ENCODE results near the gene MRPS10.
"Not testable (repeated sequence)": the region's sequence is repeated elsewhere in the genome, so short reads cannot be mapped to it uniquely, and the experiment has no call there.

The MRPS10 gene

GRCh38 chr6:42237857-42238256, 20.2 kb upstream of the MRPS10 start:
- no peak for DNase-seq

- DNase-seq = no peak
Observed at GRCh38 chr6:42236682-42237473, 19.2 kb upstream of the MRPS10 start.

- DNase-seq = no peak
Observed at GRCh38 chr6:42236030-42236429, 18.4 kb upstream of the MRPS10 start.

- no peak for DNase-seq
Observed at GRCh38 chr6:42232035-42232434, 14.4 kb upstream of the MRPS10 start.

- peak; percentile 42 for DNase-seq
Observed at GRCh38 chr6:42230345-42231321, 13.0 kb upstream of the MRPS10 start.

- DNase-seq = no peak
Observed at GRCh38 chr6:42229506-42230119, 12.0 kb upstream of the MRPS10 start.

GRCh38 chr6:42228305-42228704, 10.6 kb upstream of the MRPS10 start:
- DNase-seq = no peak

GRCh38 chr6:42227173-42227850, 9.7 kb upstream of the MRPS10 start:
- DNase-seq = peak; percentile 73

GRCh38 chr6:42226645-42227143, 9.0 kb upstream of the MRPS10 start:
- peak; percentile 97 for DNase-seq

GRCh38 chr6:42226161-42226611, 8.5 kb upstream of the MRPS10 start:
- DNase-seq = peak; percentile 61

GRCh38 chr6:42225419-42225818, 7.8 kb upstream of the MRPS10 start:
- DNase-seq = no peak

- no peak for DNase-seq
Observed at GRCh38 chr6:42225029-42225339, 7.3 kb upstream of the MRPS10 start.

GRCh38 chr6:42224222-42225028, 6.8 kb upstream of the MRPS10 start:
- DNase-seq = peak; percentile 61

GRCh38 chr6:42222448-42222847, 4.8 kb upstream of the MRPS10 start:
- DNase-seq = peak; percentile 27

GRCh38 chr6:42221546-42221945, 3.9 kb upstream of the MRPS10 start:
- DNase-seq = no peak

- DNase-seq = no peak
Observed at GRCh38 chr6:42220807-42221206, 3.1 kb upstream of the MRPS10 start.

- DNase-seq = peak; percentile 57
Observed at GRCh38 chr6:42217157-42217518, 523 bp downstream of the MRPS10 start.

- not testable (repeated sequence) for DNase-seq
Observed at GRCh38 chr6:42216495-42216894, 1.2 kb downstream of the MRPS10 start.

- peak; percentile 43 for DNase-seq
Observed at GRCh38 chr6:42212442-42212841, 5.2 kb downstream of the MRPS10 start.

- DNase-seq = peak; percentile 35
Observed at GRCh38 chr6:42211726-42212125, 5.9 kb downstream of the MRPS10 start.

GRCh38 chr6:42210551-42210950, 7.1 kb downstream of the MRPS10 start:
- DNase-seq = peak; percentile 99

GRCh38 chr6:42207559-42207958, 10.1 kb downstream of the MRPS10 start:
- peak; percentile 56 for DNase-seq

Measured in NCI-H69 (cell line).